ENCODE data around the gene TRMT1.

Gene TRMT1

DNA sequence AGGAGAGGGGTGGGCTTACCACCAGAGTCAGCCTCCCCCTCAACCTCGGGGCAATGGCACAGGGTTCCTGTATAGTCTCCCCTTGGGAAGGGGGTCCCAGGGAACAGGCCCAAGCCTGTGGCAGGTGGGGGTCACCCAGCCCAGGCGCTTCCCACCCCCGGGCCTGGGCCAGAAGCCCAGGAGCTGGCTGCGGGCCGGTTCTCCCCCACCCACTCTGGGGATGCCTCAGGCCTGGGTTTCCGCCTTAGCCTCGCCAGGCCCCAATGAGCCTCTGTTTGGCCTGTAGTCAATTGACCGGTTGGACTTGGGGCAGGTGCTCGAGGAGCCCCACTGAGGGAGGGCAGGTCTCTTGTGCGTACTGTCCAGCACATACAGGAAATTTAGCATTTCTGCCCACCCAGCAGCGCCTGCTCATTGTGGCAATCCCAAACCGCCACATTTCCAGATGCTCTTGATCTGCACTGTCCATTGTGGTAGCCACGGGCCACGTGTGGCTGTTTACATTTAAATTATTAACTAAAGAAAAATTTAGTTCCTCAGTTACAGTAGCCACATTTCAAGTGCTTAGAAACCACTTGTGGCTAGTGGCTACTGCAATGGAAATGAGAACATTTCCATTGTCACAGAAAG is 23.8 kb downstream of the TRMT1 start:
- no peak overlapping the region for H3K4me2 ChIP-seq (ENCODE audit: insufficient read depth, low read length)
- H3K4me1 ChIP-seq (ENCODE audit: insufficient read depth, low read length), result no peaks in the 10 kb centered on the region
- no peak overlapping the region for H3K27ac ChIP-seq (ENCODE audit: low read length)
- no peaks in the 10 kb centered on the region; the same call in 1 of the 2 replicates for H4K20me1 ChIP-seq (ENCODE audit: insufficient read depth, low read length)
- ATAC-seq (ENCODE audit: insufficient read depth, low read depth) (no peak), DNase-seq (no peak)
- no peaks in the 10 kb centered on the region for H3K79me2 ChIP-seq (ENCODE audit: insufficient read depth, low read length)
- H3K9ac ChIP-seq (ENCODE audit: low read depth, low read length), result no peak overlapping the region
- H3K9me3 ChIP-seq (ENCODE audit: insufficient read depth, low read length, severe bottlenecking), result no peaks in the 10 kb centered on the region
- no peak overlapping the region for H3K4me3 ChIP-seq (ENCODE audit: low read depth in 1 of 2, low read length in 2 of 2)
- TF ChIP-seq, protein P1, sequence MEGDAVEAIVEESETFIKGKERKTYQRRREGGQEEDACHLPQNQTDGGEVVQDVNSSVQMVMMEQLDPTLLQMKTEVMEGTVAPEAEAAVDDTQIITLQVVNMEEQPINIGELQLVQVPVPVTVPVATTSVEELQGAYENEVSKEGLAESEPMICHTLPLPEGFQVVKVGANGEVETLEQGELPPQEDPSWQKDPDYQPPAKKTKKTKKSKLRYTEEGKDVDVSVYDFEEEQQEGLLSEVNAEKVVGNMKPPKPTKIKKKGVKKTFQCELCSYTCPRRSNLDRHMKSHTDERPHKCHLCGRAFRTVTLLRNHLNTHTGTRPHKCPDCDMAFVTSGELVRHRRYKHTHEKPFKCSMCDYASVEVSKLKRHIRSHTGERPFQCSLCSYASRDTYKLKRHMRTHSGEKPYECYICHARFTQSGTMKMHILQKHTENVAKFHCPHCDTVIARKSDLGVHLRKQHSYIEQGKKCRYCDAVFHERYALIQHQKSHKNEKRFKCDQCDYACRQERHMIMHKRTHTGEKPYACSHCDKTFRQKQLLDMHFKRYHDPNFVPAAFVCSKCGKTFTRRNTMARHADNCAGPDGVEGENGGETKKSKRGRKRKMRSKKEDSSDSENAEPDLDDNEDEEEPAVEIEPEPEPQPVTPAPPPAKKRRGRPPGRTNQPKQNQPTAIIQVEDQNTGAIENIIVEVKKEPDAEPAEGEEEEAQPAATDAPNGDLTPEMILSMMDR (IDR thresholded peaks at IDR 0.05; ENCODE audit: borderline replicate concordance, extremely low read depth, low read length, poor library complexity, severe bottlenecking), result no peak
- TF ChIP-seq EZH2 (IDR thresholded peaks at IDR 0.05; ENCODE audit: borderline replicate concordance, low read depth, low read length, severe bottlenecking), result no peak
- H2AFZ ChIP-seq (ENCODE audit: low read depth, low read length), result no peak overlapping the region
- no peaks in the 10 kb centered on the region for H3K27me3 ChIP-seq (ENCODE audit: insufficient read depth, low read length, poor library complexity)
- no peaks in the 10 kb centered on the region for H3K36me3 ChIP-seq (ENCODE audit: insufficient read depth, low read length)

DNA sequence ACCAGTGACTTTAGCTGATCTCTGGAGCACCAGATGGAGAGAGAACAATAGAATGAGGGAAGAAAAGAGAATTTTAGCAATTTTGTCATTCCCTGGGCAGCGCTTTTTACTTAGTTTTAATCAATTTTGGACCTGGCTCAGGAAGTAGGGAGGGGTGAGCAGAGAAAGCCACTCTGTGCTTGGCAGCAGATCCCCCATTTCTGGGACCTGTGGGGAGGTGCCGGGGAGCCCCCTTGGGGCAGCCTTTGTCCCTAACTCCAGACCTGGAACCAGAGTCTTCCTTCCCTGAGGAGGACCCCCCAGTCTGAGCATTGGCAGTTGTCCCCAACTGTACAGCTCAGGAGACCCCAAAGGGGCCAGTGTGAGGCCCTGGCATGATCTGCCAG is 24.4 kb downstream of the TRMT1 start:
- Histone ChIP-seq H3K4me1 (ENCODE audit: insufficient read depth, low read length) (no peaks in the 10 kb centered on the region), H3K9me3 (ENCODE audit: insufficient read depth, low read length, severe bottlenecking) (no peaks in the 10 kb centered on the region), H3K9ac (ENCODE audit: low read depth, low read length) (no peak overlapping the region), H3K27me3 (ENCODE audit: insufficient read depth, low read length, poor library complexity) (no peaks in the 10 kb centered on the region), H2AFZ (ENCODE audit: low read depth, low read length) (no peak overlapping the region), H3K4me3 (ENCODE audit: low read depth in 1 of 2, low read length in 2 of 2) (no peak overlapping the region), H3K36me3 (ENCODE audit: insufficient read depth, low read length) (no peaks in the 10 kb centered on the region), H3K79me2 (ENCODE audit: insufficient read depth, low read length) (no peaks in the 10 kb centered on the region), H4K20me1 (ENCODE audit: insufficient read depth, low read length) (no peaks in the 10 kb centered on the region; the same call in 1 of the 2 replicates), H3K27ac (ENCODE audit: low read length) (no peak overlapping the region), H3K4me2 (ENCODE audit: insufficient read depth, low read length) (no peak overlapping the region)
- ATAC-seq (ENCODE audit: insufficient read depth, low read depth) (no peak), DNase-seq (no peak)
- TF ChIP-seq EZH2 (IDR thresholded peaks at IDR 0.05; ENCODE audit: borderline replicate concordance, low read depth, low read length, severe bottlenecking), result no peak
- TF ChIP-seq, protein P1 (IDR thresholded peaks at IDR 0.05; ENCODE audit: borderline replicate concordance, extremely low read depth, low read length, poor library complexity, severe bottlenecking), result no peak

DNA sequence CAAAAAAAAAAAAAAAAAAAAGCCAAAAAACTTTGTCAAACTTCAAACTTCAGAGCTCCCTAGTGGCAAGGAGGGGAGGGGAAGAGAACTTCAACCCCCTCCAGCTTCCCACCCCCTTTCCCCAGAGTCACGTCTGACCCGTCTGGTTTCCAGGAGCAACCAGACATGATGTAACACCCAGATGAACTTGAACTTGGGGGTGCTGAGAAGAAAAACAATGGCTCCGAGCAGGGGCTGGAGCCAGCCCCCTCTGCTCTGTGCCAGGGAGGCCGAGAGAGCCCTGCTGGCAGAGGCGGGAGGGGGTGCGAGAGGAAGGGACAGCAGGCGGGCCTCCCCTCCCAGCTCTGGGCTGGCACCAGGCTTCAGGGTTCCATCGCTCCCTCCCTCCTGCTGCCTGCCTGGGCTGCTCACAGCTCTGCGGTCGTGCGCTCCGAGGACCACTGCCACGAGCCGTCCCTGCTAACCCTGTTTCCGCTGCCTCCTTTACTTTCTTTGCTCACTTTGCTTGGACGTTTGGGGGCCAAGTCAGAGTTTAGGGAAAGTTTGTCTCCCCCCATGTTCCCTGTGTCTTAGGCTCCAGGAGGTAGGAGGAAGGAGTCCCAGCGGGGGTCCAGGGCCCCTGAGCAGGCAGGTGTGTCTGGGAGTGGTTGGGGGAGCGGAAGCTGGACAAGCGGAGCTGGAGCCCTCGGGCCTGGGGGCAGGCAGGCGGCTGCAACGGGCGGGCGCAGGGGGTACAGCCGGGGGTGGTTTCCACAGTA is 25.0 kb downstream of the TRMT1 start:
- no peaks in the 10 kb centered on the region for H3K27me3 ChIP-seq (ENCODE audit: insufficient read depth, low read length, poor library complexity)
- no peaks in the 10 kb centered on the region for H3K36me3 ChIP-seq (ENCODE audit: insufficient read depth, low read length)
- no peak for DNase-seq
- no peak overlapping the region for H3K4me3 ChIP-seq (ENCODE audit: low read depth in 1 of 2, low read length in 2 of 2)
- H2AFZ ChIP-seq (ENCODE audit: low read depth, low read length), result no peak overlapping the region
- no peak overlapping the region for H3K27ac ChIP-seq (ENCODE audit: low read length)
- H3K4me1 ChIP-seq (ENCODE audit: insufficient read depth, low read length), result no peaks in the 10 kb centered on the region
- TF ChIP-seq EZH2 (IDR thresholded peaks at IDR 0.05; ENCODE audit: borderline replicate concordance, low read depth, low read length, severe bottlenecking), result no peak
- TF ChIP-seq, protein P1 (IDR thresholded peaks at IDR 0.05; ENCODE audit: borderline replicate concordance, extremely low read depth, low read length, poor library complexity, severe bottlenecking), result no peak
- no peak overlapping the region for H3K4me2 ChIP-seq (ENCODE audit: insufficient read depth, low read length)
- no peaks in the 10 kb centered on the region for H3K79me2 ChIP-seq (ENCODE audit: insufficient read depth, low read length)
- H4K20me1 ChIP-seq (ENCODE audit: insufficient read depth, low read length), result no peaks in the 10 kb centered on the region; the same call in 1 of the 2 replicates
- H3K9ac ChIP-seq (ENCODE audit: low read depth, low read length), result no peak overlapping the region
- H3K9me3 ChIP-seq (ENCODE audit: insufficient read depth, low read length, severe bottlenecking), result no peaks in the 10 kb centered on the region
- no peak for ATAC-seq (ENCODE audit: insufficient read depth, low read depth)

All from DND-41 (cell line).